CD14-positive monocyte (primary cell): Measurements from ENCODE around the gene SPC25. TPM values are rescaled to one million over a fixed set of nuclear protein-coding genes. Genes with fewer than 3 reads are reported as not detected.
A peak's percentile ranks its signal among the peaks of the same experiment; 100 is the strongest.

ENCODE experiments used
- DNase-seq, 3 donors: peaks; one replicate each; pipeline ENCODE4 v3.0.0-alpha.2; 2011 to 2022
- H2AFZ ChIP-seq: 2 replicates; pipeline ENCODE4 v1.6.0; 2012; ENCODE audit warnings: mild to moderate bottlenecking, low read depth, low read length, inconsistent platforms; ENCODE audit not compliant: insufficient read depth, poor library complexity, severe bottlenecking
- H3K27ac ChIP-seq, 2 donors: 1 replicate in 1 of 2; 2 replicates in 1 of 2; pipeline ENCODE4 v1.5.1; 2012 to 2013; ENCODE audit warnings: low read length in 2 of 2, control low read depth in 1 of 2, inconsistent platforms in 1 of 2, low read depth in 1 of 2, mild to moderate bottlenecking in 1 of 2
- H3K27me3 ChIP-seq, 2 donors: one replicate each; pipeline versions ENCODE4 v1.6.0 to v1.6.1; 2011 to 2013; ENCODE audit warnings: low read length in 2 of 2; ENCODE audit not compliant: control insufficient read depth in 2 of 2, insufficient read depth in 2 of 2
- H3K36me3 ChIP-seq, 2 donors: replicated peaks in 1 of 2; 1 replicate in 1 of 2; 2 replicates in 1 of 2; pipeline versions ENCODE4 v1.5.1 to v1.6.1; 2012 to 2013; ENCODE audit warnings: low read length in 2 of 2, control low read depth in 1 of 2, inconsistent platforms in 1 of 2, mild to moderate bottlenecking in 1 of 2; ENCODE audit not compliant: insufficient read depth in 2 of 2, control insufficient read depth in 1 of 2
- H3K4me1 ChIP-seq, 2 donors: 1 replicate in 1 of 2; 2 replicates in 1 of 2; pipeline versions ENCODE4 v1.5.1 to v1.6.1; 2012 to 2013; ENCODE audit warnings: low read length in 2 of 2, control low read depth in 1 of 2, inconsistent platforms in 1 of 2, mild to moderate bottlenecking in 1 of 2, moderate library complexity in 1 of 2; ENCODE audit not compliant: insufficient read depth in 2 of 2, control insufficient read depth in 1 of 2
- H3K4me2 ChIP-seq: replicated peaks from 2 replicates; pipeline ENCODE3; 2012; ENCODE audit warnings: low read length, moderate library complexity, mild to moderate bottlenecking; ENCODE audit not compliant: poor library complexity, severe bottlenecking; ENCODE audit errors: extremely low read depth
- H3K4me3 ChIP-seq, 3 experiments: fragments of 200-600 bp in 1 of 3; sonication (generic) in 1 of 3; replicated peaks in 1 of 3; 1 replicate in 2 of 3; 2 replicates in 1 of 3; pipeline ENCODE4 v1.5.1; 2011 to 2013; ENCODE audit warnings: low read length in 3 of 3, mild to moderate bottlenecking in 3 of 3, control low read depth in 2 of 3, low read depth in 2 of 3, inconsistent platforms in 1 of 3, moderate library complexity in 1 of 3
- H3K79me2 ChIP-seq: 2 replicates; pipeline ENCODE4 v1.6.0; 2012; ENCODE audit warnings: mild to moderate bottlenecking, control low read depth, inconsistent platforms, low read length, moderate library complexity; ENCODE audit not compliant: insufficient read depth
- H3K9ac ChIP-seq: 2 replicates; pipeline ENCODE4 v1.6.0; 2017; ENCODE audit warnings: low read length, mild to moderate bottlenecking; ENCODE audit not compliant: insufficient read depth, poor library complexity, severe bottlenecking
- H3K9me3 ChIP-seq, 2 donors: replicated peaks in 1 of 2; 1 replicate in 1 of 2; 2 replicates in 1 of 2; pipeline versions ENCODE4 v1.5.1 to v1.6.1; 2012 to 2013; ENCODE audit warnings: low read length in 2 of 2, control low read depth in 1 of 2; ENCODE audit not compliant: control insufficient read depth in 1 of 2, insufficient read depth in 1 of 2
- H4K20me1 ChIP-seq: 2 replicates; pipeline ENCODE4 v1.6.0; 2012; ENCODE audit warnings: mild to moderate bottlenecking, low read length, control low read depth, moderate library complexity; ENCODE audit not compliant: insufficient read depth
- H3K27ac Mint-ChIP-seq, 7 donors: one replicate each; pipeline ENCODE4 v1.8.0; 2020; ENCODE audit warnings: mild to moderate bottlenecking in 7 of 7, mixed read lengths in 7 of 7, moderate library complexity in 6 of 7, inconsistent platforms in 2 of 7
- H3K27me3 Mint-ChIP-seq, 3 donors: one replicate each; pipeline ENCODE4 v1.8.0; 2021 to 2022; ENCODE audit warnings: low read depth in 3 of 3, mild to moderate bottlenecking in 3 of 3, mixed read lengths in 3 of 3, moderate library complexity in 3 of 3, inconsistent platforms in 1 of 3
- H3K36me3 Mint-ChIP-seq, 2 donors: one replicate each; pipeline ENCODE4 v1.8.0; 2020; ENCODE audit warnings: mixed read lengths in 2 of 2, inconsistent platforms in 1 of 2, mild to moderate bottlenecking in 1 of 2
- H3K4me1 Mint-ChIP-seq: one replicate; pipeline ENCODE4 v1.8.0; 2020; ENCODE audit warnings: mild to moderate bottlenecking, mixed read lengths
- H3K4me3 Mint-ChIP-seq, 2 donors: one replicate each; pipeline ENCODE4 v1.8.0; 2020; ENCODE audit warnings: mild to moderate bottlenecking in 2 of 2, mixed read lengths in 2 of 2, moderate library complexity in 1 of 2
- H3K9me3 Mint-ChIP-seq, 7 donors: one replicate each; pipeline ENCODE4 v1.8.0; 2020 to 2022; ENCODE audit warnings: mixed read lengths in 7 of 7, mild to moderate bottlenecking in 6 of 7, moderate library complexity in 6 of 7, inconsistent platforms in 2 of 7
- WGBS: methylation state at CpG from one replicate; pipeline ENCODE4 v1.1.5; 2013; ENCODE audit warnings: missing lambda C conversion rate; ENCODE audit not compliant: insufficient coverage; 5-methylcytosine and 5-hydroxymethylcytosine counted together
- intact Hi-C, 2 donors: fragments of 100-400 bp; cut with micrococcal nuclease; formaldehyde crosslinking; loops; one replicate each; pipeline versions ENCODE4 v1.15.0 to v1.15.1; 2023
- polyA plus RNA-seq, 3 donors: library from polyadenylated mRNA; depleted of rRNA in 1 of 3; unstranded in 2 of 3; stranded (reverse) in 1 of 3; fragments of 300-500 nt in 2 of 3; fragments of >200 nt in 1 of 3; fragmentation: Illumina TruSeq in 2 of 3; gene quantifications; 1 replicate in 2 of 3; 2 replicates in 1 of 3; pipeline ENCODE4 v1.2.3, GENCODE V29; 2012 to 2021
- TF ChIP-seq, protein P1 (sequence below): fragments of 200-600 bp; IDR thresholded peaks from one replicate; pipeline ENCODE4 v1.8.0; 2022; ENCODE audit warnings: antibody characterized with exemption, mild to moderate bottlenecking

Gene SPC25
- polyA plus RNA-seq, 3 donors, result not detected

DNA sequence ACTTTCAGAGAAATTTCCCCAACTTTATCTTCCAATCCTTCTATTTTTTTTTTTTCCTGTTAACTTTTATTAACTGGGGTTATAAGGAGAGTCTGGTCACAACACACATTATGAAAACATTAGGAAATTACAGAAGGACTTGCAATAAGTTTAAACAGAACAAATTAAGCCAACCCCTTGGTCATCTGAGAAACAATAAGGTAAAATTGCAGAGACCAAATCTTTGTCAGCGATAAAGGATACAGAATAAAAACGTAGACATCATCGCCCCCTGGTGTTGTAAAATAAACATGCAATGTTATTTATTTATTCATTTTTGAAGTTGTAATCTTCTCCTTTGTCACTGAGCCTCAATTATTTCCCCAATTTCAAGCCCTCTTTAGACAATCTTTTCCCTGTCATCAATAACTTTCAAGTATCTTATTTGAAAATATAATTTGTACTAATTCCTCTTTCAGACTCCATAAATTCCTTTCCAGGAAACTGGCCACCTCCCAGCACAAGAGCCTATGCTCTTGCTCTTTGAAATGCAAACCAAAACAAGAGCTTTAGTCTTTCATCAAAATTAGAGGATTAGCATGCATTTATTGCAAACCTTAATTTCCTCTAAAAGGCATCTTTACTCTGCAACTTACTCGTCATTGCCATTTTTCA lies 30.4 kb upstream of the SPC25 start:
- peaks cover 0 to 3% (median 1%) of the 10 kb centered on the region in 3 donors for H3K27me3 Mint-ChIP-seq
- peaks cover 0 to 2% (median 0%) of the 10 kb centered on the region in 7 donors for H3K9me3 Mint-ChIP-seq
- no peaks in the 10 kb centered on the region for H3K4me1 Mint-ChIP-seq

DNA sequence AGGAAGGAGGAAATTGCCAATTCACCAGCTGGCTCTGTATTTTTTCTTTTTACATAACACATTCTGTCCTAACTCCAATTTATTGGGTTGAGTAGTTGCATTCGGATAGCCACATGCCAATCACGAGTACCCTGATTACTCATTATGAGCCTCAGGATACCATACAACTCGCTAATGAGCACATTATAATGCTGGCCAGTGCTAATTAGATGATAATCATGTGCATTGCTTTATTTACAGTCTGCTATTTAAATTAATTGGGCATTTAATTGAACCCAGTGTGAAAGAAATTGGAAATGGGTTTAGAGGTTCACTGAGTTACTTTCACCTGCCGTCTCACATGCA lies 26.1 kb upstream of the SPC25 start:
- H3K27me3 ChIP-seq, result peaks cover 2 to 3% of the 10 kb centered on the region in 2 donors
- H3K4me1 Mint-ChIP-seq, result peaks cover 15% of the 10 kb centered on the region
- H3K36me3 ChIP-seq, result no peaks in the 10 kb centered on the region
- no peak overlapping the region for H2AFZ ChIP-seq
- no peaks in the 10 kb centered on the region for H3K36me3 Mint-ChIP-seq
- H3K27ac ChIP-seq, result no peak overlapping the region
- TF ChIP-seq, protein P1, sequence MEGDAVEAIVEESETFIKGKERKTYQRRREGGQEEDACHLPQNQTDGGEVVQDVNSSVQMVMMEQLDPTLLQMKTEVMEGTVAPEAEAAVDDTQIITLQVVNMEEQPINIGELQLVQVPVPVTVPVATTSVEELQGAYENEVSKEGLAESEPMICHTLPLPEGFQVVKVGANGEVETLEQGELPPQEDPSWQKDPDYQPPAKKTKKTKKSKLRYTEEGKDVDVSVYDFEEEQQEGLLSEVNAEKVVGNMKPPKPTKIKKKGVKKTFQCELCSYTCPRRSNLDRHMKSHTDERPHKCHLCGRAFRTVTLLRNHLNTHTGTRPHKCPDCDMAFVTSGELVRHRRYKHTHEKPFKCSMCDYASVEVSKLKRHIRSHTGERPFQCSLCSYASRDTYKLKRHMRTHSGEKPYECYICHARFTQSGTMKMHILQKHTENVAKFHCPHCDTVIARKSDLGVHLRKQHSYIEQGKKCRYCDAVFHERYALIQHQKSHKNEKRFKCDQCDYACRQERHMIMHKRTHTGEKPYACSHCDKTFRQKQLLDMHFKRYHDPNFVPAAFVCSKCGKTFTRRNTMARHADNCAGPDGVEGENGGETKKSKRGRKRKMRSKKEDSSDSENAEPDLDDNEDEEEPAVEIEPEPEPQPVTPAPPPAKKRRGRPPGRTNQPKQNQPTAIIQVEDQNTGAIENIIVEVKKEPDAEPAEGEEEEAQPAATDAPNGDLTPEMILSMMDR, result no peak
- H3K4me2 ChIP-seq, result no peak overlapping the region
- no CpG with 5 or more reads among the region's 4 CpGs for WGBS
- peaks cover 0 to 2% (median 0%) of the 10 kb centered on the region in 7 donors for H3K9me3 Mint-ChIP-seq
- no peak overlapping the region for H3K9ac ChIP-seq
- no peaks in the 10 kb centered on the region for H3K79me2 ChIP-seq
- H3K4me3 ChIP-seq, result no peak overlapping the region
- H4K20me1 ChIP-seq, result no peaks in the 10 kb centered on the region
- H3K4me1 ChIP-seq, result peaks cover 5 to 6% of the 10 kb centered on the region in 2 donors
- no peak overlapping the region for H3K4me3 Mint-ChIP-seq
- intact Hi-C loops, result no loop called here
- DNase-seq, result no peak
- H3K9me3 ChIP-seq, result no peaks in the 10 kb centered on the region
- H3K27me3 Mint-ChIP-seq, result peaks cover 7 to 15% (median 9%) of the 10 kb centered on the region in 3 donors
- no peak overlapping the region for H3K27ac Mint-ChIP-seq

More for the DNA sequence above, 30.4 kb upstream of the SPC25 start:
- no peaks in the 10 kb centered on the region for H3K4me1 ChIP-seq
- no peak overlapping the region for H3K4me2 ChIP-seq
- TF ChIP-seq, protein P1, result peak; percentile 85
- 100% methylated on average over 1 of the region's 4 CpGs for WGBS
- intact Hi-C loops, result loop anchor here (2.0 to 5.0 kb wide), 2 partner anchors 573 to 574 kb away; no protein-coding TSS in a partner anchor
- H3K4me3 ChIP-seq, result no peak overlapping the region
- no peak overlapping the region for H3K27ac ChIP-seq
- no peaks in the 10 kb centered on the region for H3K79me2 ChIP-seq
- no peak overlapping the region for H3K9ac ChIP-seq
- Mint-ChIP-seq H3K27ac (no peak overlapping the region), H3K4me3 (no peak overlapping the region), H3K36me3 (no peaks in the 10 kb centered on the region)
- no peaks in the 10 kb centered on the region for H4K20me1 ChIP-seq
- no peak overlapping the region for H2AFZ ChIP-seq
- peak; percentile 11 to 48 (median 23) for DNase-seq
- H3K36me3 ChIP-seq, result no peaks in the 10 kb centered on the region
- H3K9me3 ChIP-seq, result no peaks in the 10 kb centered on the region
- H3K27me3 ChIP-seq, result no peaks in the 10 kb centered on the region
